K562 (cell line): ENCODE measurements around the gene SCARF2. TPM values are rescaled to one million over a fixed set of nuclear protein-coding genes. Genes with fewer than 3 reads are reported as not detected.

Experiments used
- ATAC-seq: fragments of 200-7000 bp; cut with Tn5 transposase; 3 replicates; pipeline ENCODE4 v1.9.1; 2020; ENCODE audit warnings: moderate library complexity
- BruUV-seq: library from RNA; stranded (reverse); fragments of 400-500 nt; replicated peaks from 2 replicates; lab custom pipeline; 2021; lab: Mats Ljungman, UMichigan
- CTCF ChIA-PET: fragments of 300-600 bp; formaldehyde crosslinking; extraction: SDS; loops from one replicate; lab custom pipeline; 2021; ENCODE audit warnings: low intra/inter-chr PET ratio; lab: Yijun Ruan, JAX
- POLR2A ChIA-PET: fragments of 300-600, 350-650 bp; sonication (Branson Sonifier 250); formaldehyde crosslinking; extraction: SDS; loops from one replicate; lab custom pipeline; 2021; ENCODE audit warnings: antibody characterized with exemption, inconsistent platforms; lab: Yijun Ruan, JAX
- DNase-seq, 4 experiments: peaks; one replicate each; pipeline versions ENCODE4 v3.0.0 to v3.0.0-alpha.2; 2011 to 2018; ENCODE audit warnings: low spot score in 3 of 4, mixed read lengths in 3 of 4; ENCODE audit errors: extremely low read depth in 1 of 4
- FAIRE-seq: peaks from 2 replicates; lab custom pipeline; 2011; peaks lifted over from hg19 to GRCh38; lab: Jason Lieb, UNC
- H2AFZ ChIP-seq: 2 replicates; pipeline ENCODE4 v1.6.0; 2011; ENCODE audit warnings: low read depth, low read length, control low read depth, inconsistent platforms
- H3K27ac ChIP-seq: fragments of 200-600 bp; 3 replicates; pipeline ENCODE4 v1.8.0; 2011; ENCODE audit warnings: low read depth, mild to moderate bottlenecking, control low read depth, inconsistent platforms, low read length, moderate library complexity, mixed read lengths; ENCODE audit errors: extremely low read depth
- H3K27me3 ChIP-seq, 2 experiments: fragments of 300-600 bp in 1 of 2; 2 replicates in 1 of 2; 3 replicates in 1 of 2; pipeline versions ENCODE4 v1.6.0 to v1.8.0; 2011; ENCODE audit warnings: inconsistent platforms in 2 of 2, low read length in 2 of 2, mild to moderate bottlenecking in 1 of 2, mixed read lengths in 1 of 2, moderate library complexity in 1 of 2; ENCODE audit not compliant: control insufficient read depth in 2 of 2, insufficient read depth in 2 of 2
- H3K36me3 ChIP-seq: fragments of 300-600 bp; 3 replicates; pipeline ENCODE4 v1.8.0; 2011; ENCODE audit warnings: mild to moderate bottlenecking, low read length, inconsistent platforms; ENCODE audit not compliant: control insufficient read depth, insufficient read depth
- H3K4me1 ChIP-seq, 2 experiments: fragments of 200-600 bp in 1 of 2; replicated peaks in 1 of 2; 2 replicates in 1 of 2; 3 replicates in 1 of 2; pipeline versions ENCODE4 v1.5.1 to v1.8.0; 2011; ENCODE audit warnings: inconsistent platforms in 2 of 2, low read length in 2 of 2, mild to moderate bottlenecking in 1 of 2, mixed read lengths in 1 of 2, moderate library complexity in 1 of 2; ENCODE audit not compliant: control insufficient read depth in 2 of 2, insufficient read depth in 2 of 2
- H3K4me2 ChIP-seq: 2 replicates; pipeline ENCODE4 v1.6.1; 2011; ENCODE audit warnings: low read length, control low read depth, inconsistent platforms, mixed read lengths; ENCODE audit not compliant: insufficient read depth
- H3K4me3 ChIP-seq: fragments of 200-600 bp; sonication (generic), shearing (Covaris generic); 2 replicates; pipeline ENCODE4 v1.5.1; 2016; ENCODE audit warnings: control low read depth, inconsistent platforms
- H3K79me2 ChIP-seq: fragments of 200-600 bp; 3 replicates; pipeline ENCODE4 v1.8.0; 2011; ENCODE audit warnings: low read length, inconsistent platforms; ENCODE audit not compliant: control insufficient read depth, insufficient read depth
- H3K9ac ChIP-seq, 2 experiments: 2 replicates each; pipeline versions ENCODE4 v1.6.0 to v1.6.1; 2011; ENCODE audit warnings: low read depth in 2 of 2, low read length in 2 of 2, control low read depth in 1 of 2, inconsistent platforms in 1 of 2, mild to moderate bottlenecking in 1 of 2, mixed read lengths in 1 of 2; ENCODE audit not compliant: insufficient read depth in 1 of 2
- H3K9me1 ChIP-seq: one replicate; pipeline ENCODE4 v1.6.0; 2011; ENCODE audit warnings: inconsistent platforms, mild to moderate bottlenecking, low read length, moderate library complexity; ENCODE audit not compliant: control insufficient read depth, insufficient read depth
- H3K9me3 ChIP-seq: replicated peaks from 2 replicates; pipeline ENCODE4 v1.5.1; 2011; ENCODE audit warnings: low read depth, low read length, inconsistent platforms; ENCODE audit not compliant: control insufficient read depth, insufficient read depth
- H4K20me1 ChIP-seq: replicated peaks from 2 replicates; pipeline ENCODE4 v1.6.1; 2011; ENCODE audit warnings: low read length, inconsistent platforms, mixed read lengths; ENCODE audit not compliant: control insufficient read depth, insufficient read depth
- ARID3B ChIP-seq: fragments of 250-450 bp; sonication (Bioruptor Pico); IDR thresholded peaks from 2 replicates; pipeline ENCODE4 v1.4.0; 2020; ENCODE audit warnings: borderline replicate concordance
- THAP12 ChIP-seq: fragments of 250-450 bp; sonication (Bioruptor Pico); IDR thresholded peaks from 2 replicates; pipeline ENCODE4 v1.9.0; 2021; ENCODE audit warnings: mild to moderate bottlenecking, inconsistent platforms
- TRIM25 ChIP-seq: fragments of 450-650 bp; IDR thresholded peaks from 2 replicates; pipeline ENCODE4 v1.7.0; 2016; ENCODE audit warnings: borderline replicate concordance
- XRCC4 ChIP-seq: IDR thresholded peaks from one replicate; pipeline ENCODE4 v1.6.1; 2011; ENCODE audit not compliant: insufficient read depth, insufficient read length; ENCODE audit errors: extremely low read depth
- ZBTB7A ChIP-seq: IDR thresholded peaks from 2 replicates; pipeline ENCODE4 v1.6.1; 2011; ENCODE audit warnings: low read depth, mild to moderate bottlenecking, low read length, moderate library complexity, borderline replicate concordance; ENCODE audit not compliant: control insufficient read depth
- ZNF184 ChIP-seq: sonication (generic); formaldehyde crosslinking; IDR thresholded peaks from 2 replicates; pipeline ENCODE4 v1.5.0; 2020; ENCODE audit warnings: missing genetic modification reagents
- ZNF740 ChIP-seq, 3 experiments: fragments of 200-800 bp in 1 of 3; sonication (Bioruptor generic) in 1 of 3; sonication (generic) in 1 of 3; formaldehyde crosslinking in 1 of 3; IDR thresholded peaks; 2 replicates each; pipeline versions ENCODE4 v1.6.1 to v1.8.0; 2016 to 2022; ENCODE audit warnings: mild to moderate bottlenecking in 2 of 3, missing compliant biosample characterization in 2 of 3, missing genetic modification characterization in 2 of 3, missing genetic modification reagents in 1 of 3
- WGBS: fragments of 100-300 bp; shearing (Covaris generic); methylation state at CpG from one replicate; pipeline ENCODE4 v1.1.6; 2016; ENCODE audit warnings: low coverage, mixed read lengths; ENCODE audit not compliant: insufficient coverage; ENCODE audit errors: missing lambda C conversion rate; 5-methylcytosine and 5-hydroxymethylcytosine counted together
- in situ Hi-C: fragments of 300-500 bp; cut with MboI; formaldehyde crosslinking; loops from 4 replicates; pipeline ENCODE4 v1.15.0; 2018; ENCODE audit warnings: inconsistent platforms, mixed read lengths
- intact Hi-C: fragments of 100-400 bp; cut with micrococcal nuclease; formaldehyde crosslinking; loops from 2 replicates; pipeline ENCODE4 v1.14.2; 2022
- polyA plus RNA-seq, 8 experiments: library from polyadenylated mRNA; depleted of rRNA in 4 of 8; stranded (reverse) in 5 of 8; unstranded in 3 of 8; fragments of >200 nt; fragmentation: Nextera tagmentation in 2 of 8; fragmentation: Illumina TruSeq in 1 of 8; extraction: Ambion mirVana in 2 of 8; extraction: Trizol in 1 of 8; gene quantifications; 2 replicates each; pipeline versions ENCODE4 v1.2.1 to v1.2.3, GENCODE V29; 2011 to 2014; ENCODE audit warnings: inconsistent platforms in 1 of 8, missing spikeins in 1 of 8
- total RNA-seq, 7 experiments: library from RNA; depleted of rRNA in 6 of 7; stranded (reverse); fragments of >200 nt in 6 of 7; fragmentation: Illumina TruSeq in 2 of 7; extraction: Trizol in 2 of 7; gene quantifications; 2 replicates each; pipeline versions ENCODE4 v1.2.1 to v1.2.3, GENCODE V29; 2011 to 2021; ENCODE audit warnings: low replicate concordance in 1 of 7

The SCARF2 gene
- total and polyA plus RNA-seq, 9 of the 15 experiments (the other 6 are each of a cell fraction or from before 2014, with no cell fraction given), result 0.06 to 0.32 (median 0.21) TPM; not detected in 5

GRCh38 chr22:20427945-20428417 is 9.6 kb downstream of the SCARF2 start (continued):
- TF ChIP-seq THAP12, result peak; percentile 71; the same call in 1 of the 2 replicates
- TF ChIP-seq, all 486 proteins: peak for 10

GRCh38 chr22:20427104-20427944 is 10.3 kb downstream of the SCARF2 start:
- Histone ChIP-seq H3K79me2 (no peaks in the 10 kb centered on the region), H3K27me3 (peaks cover 41 to 72% of the 10 kb centered on the region in 2 experiments; a peak in 4 of 5 replicates)
- ATAC-seq, result no peak
- TF ChIP-seq ARID3B (CRISPR knock-in tag) (peak; percentile 59; the same call in 1 of the 2 replicates), ZNF184 (CRISPR knock-in tag) (peak; percentile 48; the same call in 1 of the 2 replicates), ZBTB7A (no peak), XRCC4 (no peak), ZNF740 (CRISPR knock-in tag; IDR thresholded peaks at IDR 0.05) (no peak; the same call in 1 of the 2 replicates), ZNF740 (tag; IDR thresholded peaks at IDR 0.05) (no peak), TRIM25 (no peak)

More at GRCh38 chr22:20427104-20427944, 10.3 kb downstream of the SCARF2 start:
- FAIRE-seq, result no peak
- intact Hi-C loops, result no loop called here
- Histone ChIP-seq H4K20me1 (peaks cover 37% of the 10 kb centered on the region; the same call in 1 of the 2 replicates), H3K27ac (no peak overlapping the region), H3K36me3 (no peaks in the 10 kb centered on the region), H3K4me3 (no peak overlapping the region), H3K9ac (0 out of 4 replicates have a peak overlapping the region, but pooled peaks of 1 of the 2 experiments have one; percentile 1), H2AFZ (no peak overlapping the region), H3K9me1 (peaks cover 8% of the 10 kb centered on the region), H3K4me2 (no peak overlapping the region), H3K4me1 (peaks cover 12 to 72% of the 10 kb centered on the region in 2 experiments), H3K9me3 (no peaks in the 10 kb centered on the region)
- BruUV-seq, result no TSS peak
- ChIA-PET POLR2A (interaction anchor here (0.6 to 3.4 kb wide), 10 partner anchors 8 to 168 kb away, joined by 3 to 25 read pairs (median 4); no protein-coding TSS in a partner anchor), CTCF (interaction anchor here (0.6 kb wide), 1 partner anchor 103 kb away, joined by 3 read pairs; no protein-coding TSS in a partner anchor)
- 4% methylated on average over 8 of the region's 8 CpGs for WGBS
- in situ Hi-C loops, result no loop called here
- DNase-seq, result no peak
